Activated T-helper 9 cell treated with anti-CD3 and anti-CD28 coated beads, Interleukin-2, amount 50 U/mL, for 16 hours (primary cell): ENCODE results near the gene PTPN2.
"Not testable (repeated sequence)": the region's sequence is repeated elsewhere in the genome, so short reads cannot be mapped to it uniquely, and the experiment has no call there.

Source experiments
- DNase-seq: peaks from one replicate; pipeline ENCODE4 v3.0.0-alpha.2; 2020; ENCODE audit warnings: low read depth

PTPN2 gene

GRCh38 chr18:12883684-12884405 lies at the start of gene PTPN2:
Gene PTPN2 (minus strand): TSS chr18:12884237. CDS start chr18:12884141, 96 bp downstream.
- peak; percentile 86 for DNase-seq

- no peak for DNase-seq
These were observed 49.3 kb upstream of the PTPN2 start for GRCh38 chr18:12933327-12933726.

GRCh38 chr18:12930908-12931307 lies 46.9 kb upstream of the PTPN2 start:
- no peak for DNase-seq

GRCh38 chr18:12930376-12930775 lies 46.3 kb upstream of the PTPN2 start:
- DNase-seq, result no peak

- no peak for DNase-seq
These were observed 45.5 kb upstream of the PTPN2 start for GRCh38 chr18:12929477-12930083.

- DNase-seq, result no peak
These were observed 44.6 kb upstream of the PTPN2 start for GRCh38 chr18:12928641-12929040.

GRCh38 chr18:12928206-12928605 lies 44.2 kb upstream of the PTPN2 start:
- DNase-seq, result no peak

GRCh38 chr18:12924616-12925015 lies 40.6 kb upstream of the PTPN2 start:
- no peak for DNase-seq

GRCh38 chr18:12922266-12922665 lies 38.2 kb upstream of the PTPN2 start:
- no peak for DNase-seq

GRCh38 chr18:12921178-12921577 lies 37.1 kb upstream of the PTPN2 start:
- DNase-seq, result no peak

- no peak for DNase-seq
These were observed 28.1 kb upstream of the PTPN2 start for GRCh38 chr18:12911929-12912703.

GRCh38 chr18:12911025-12911928 lies 27.2 kb upstream of the PTPN2 start:
- DNase-seq, result peak; percentile 38

GRCh38 chr18:12908706-12909105 lies 24.7 kb upstream of the PTPN2 start:
- no peak for DNase-seq

GRCh38 chr18:12907258-12907925 lies 23.4 kb upstream of the PTPN2 start:
- no peak for DNase-seq

GRCh38 chr18:12906773-12907172 lies 22.7 kb upstream of the PTPN2 start:
- no peak for DNase-seq

GRCh38 chr18:12906119-12906518 lies 22.1 kb upstream of the PTPN2 start:
- no peak for DNase-seq

- DNase-seq, result peak; percentile 16
These were observed 20.0 kb upstream of the PTPN2 start for GRCh38 chr18:12904012-12904516.

GRCh38 chr18:12901208-12901607 lies 17.2 kb upstream of the PTPN2 start:
- DNase-seq, result not testable (repeated sequence)

- DNase-seq, result not testable (repeated sequence)
These were observed 12.8 kb upstream of the PTPN2 start for GRCh38 chr18:12896784-12897333.

- no peak for DNase-seq
These were observed 11.6 kb upstream of the PTPN2 start for GRCh38 chr18:12895626-12896025.

GRCh38 chr18:12895014-12895413 lies 11.0 kb upstream of the PTPN2 start:
- DNase-seq, result no peak
